Measurements from ENCODE around the gene RUFY3. TPM values are rescaled to one million over a fixed set of nuclear protein-coding genes. Genes with fewer than 3 reads are reported as not detected.

Gene RUFY3
- polyA plus RNA-seq, 3 donors: 11.1 to 37.3 (median 12.5) TPM

- no CpG with 5 or more reads among the region's 4 CpGs for WGBS (ENCODE audit: insufficient coverage)
- Histone ChIP-seq H3K4me1 (ENCODE audit: control insufficient read depth in 1 of 2, insufficient read depth in 2 of 2, low read length in 2 of 2) (no peaks in the 10 kb centered on the region), H3K4me3 (replicated peaks in 1 of 3; ENCODE audit: low read depth in 2 of 3, low read length in 3 of 3) (no peak overlapping the region), H3K9me3 (replicated peaks in 1 of 2; ENCODE audit: control insufficient read depth in 1 of 2, insufficient read depth in 1 of 2, low read length in 2 of 2) (no peaks in the 10 kb centered on the region), H3K79me2 (ENCODE audit: insufficient read depth, low read length) (no peaks in the 10 kb centered on the region), H3K9ac (ENCODE audit: insufficient read depth, low read length, poor library complexity, severe bottlenecking) (no peak overlapping the region), H3K27ac (ENCODE audit: low read depth in 1 of 2, low read length in 2 of 2) (no peak overlapping the region), H3K4me2 (replicated peaks; ENCODE audit: extremely low read depth, low read length, poor library complexity, severe bottlenecking) (no peak overlapping the region), H3K27me3 (ENCODE audit: control insufficient read depth in 2 of 2, insufficient read depth in 2 of 2, low read length in 2 of 2) (no peaks in the 10 kb centered on the region), H3K36me3 (replicated peaks in 1 of 2; ENCODE audit: control insufficient read depth in 1 of 2, insufficient read depth in 2 of 2, low read length in 2 of 2) (peaks cover 42 to 77% of the 10 kb centered on the region in 2 donors), H2AFZ (ENCODE audit: insufficient read depth, low read depth, low read length, poor library complexity, severe bottlenecking) (no peak overlapping the region), H4K20me1 (ENCODE audit: insufficient read depth, low read length) (no peaks in the 10 kb centered on the region)
- no peak for DNase-seq
- Mint-ChIP-seq H3K4me1 (no peaks in the 10 kb centered on the region), H3K27me3 (ENCODE audit: low read depth in 3 of 3) (peaks cover 0 to 1% (median 0%) of the 10 kb centered on the region in 3 donors), H3K4me3 (no peak overlapping the region), H3K36me3 (peaks cover 59 to 63% of the 10 kb centered on the region in 2 donors), H3K27ac (no peak overlapping the region), H3K9me3 (no peaks in the 10 kb centered on the region)
- intact Hi-C loops (cut with micrococcal nuclease): no loop called here
- no peak for TF ChIP-seq CTCF (IDR thresholded peaks at IDR 0.05)
These were observed 61.3 kb downstream of the RUFY3 start for GRCh38 chr4:70783096-70783495.

- H3K27ac Mint-ChIP-seq: no peak overlapping the region
- no peaks in the 10 kb centered on the region for H3K79me2 ChIP-seq (ENCODE audit: insufficient read depth, low read length)
- H3K9ac ChIP-seq (ENCODE audit: insufficient read depth, low read length, poor library complexity, severe bottlenecking): no peak overlapping the region
- no peak overlapping the region for H3K4me3 Mint-ChIP-seq
- H3K4me2 ChIP-seq (replicated peaks; ENCODE audit: extremely low read depth, low read length, poor library complexity, severe bottlenecking): no peak overlapping the region
- H3K4me1 Mint-ChIP-seq: no peaks in the 10 kb centered on the region
- no peak for DNase-seq
- H3K36me3 Mint-ChIP-seq: peaks cover 60 to 63% of the 10 kb centered on the region in 2 donors
- no peak for TF ChIP-seq CTCF (IDR thresholded peaks at IDR 0.05)
- intact Hi-C loops (cut with micrococcal nuclease): no loop called here
- H3K27ac ChIP-seq (ENCODE audit: low read depth in 1 of 2, low read length in 2 of 2): no peak overlapping the region
- no peak overlapping the region for H3K4me3 ChIP-seq (replicated peaks in 1 of 3; ENCODE audit: low read depth in 2 of 3, low read length in 3 of 3)
- H4K20me1 ChIP-seq (ENCODE audit: insufficient read depth, low read length): no peaks in the 10 kb centered on the region
- no peaks in the 10 kb centered on the region for H3K9me3 ChIP-seq (replicated peaks in 1 of 2; ENCODE audit: control insufficient read depth in 1 of 2, insufficient read depth in 1 of 2, low read length in 2 of 2)
- H3K27me3 Mint-ChIP-seq (ENCODE audit: low read depth in 3 of 3): no peaks in the 10 kb centered on the region
- no CpG with 5 or more reads among the region's 5 CpGs for WGBS (ENCODE audit: insufficient coverage)
- H3K36me3 ChIP-seq (replicated peaks in 1 of 2; ENCODE audit: control insufficient read depth in 1 of 2, insufficient read depth in 2 of 2, low read length in 2 of 2): peaks cover 45 to 78% of the 10 kb centered on the region in 2 donors
- H2AFZ ChIP-seq (ENCODE audit: insufficient read depth, low read depth, low read length, poor library complexity, severe bottlenecking): no peak overlapping the region
- H3K9me3 Mint-ChIP-seq: no peaks in the 10 kb centered on the region
- no peaks in the 10 kb centered on the region for H3K27me3 ChIP-seq (ENCODE audit: control insufficient read depth in 2 of 2, insufficient read depth in 2 of 2, low read length in 2 of 2)
- no peaks in the 10 kb centered on the region for H3K4me1 ChIP-seq (ENCODE audit: control insufficient read depth in 1 of 2, insufficient read depth in 2 of 2, low read length in 2 of 2)
These were observed 65.7 kb downstream of the RUFY3 start for GRCh38 chr4:70787496-70787895.

Measured in CD14-positive monocyte (primary cell).